Amygdala (tissue), 56 donors: ENCODE data around the gene KCNV2.
"Not testable (repeated sequence)": the region's sequence is repeated elsewhere in the genome, so short reads cannot be mapped to it uniquely, and the experiment has no call there.

Experiments used
- DNase-seq, 56 donors: peaks; one replicate each; lab custom pipeline; 2025; lab: John Stamatoyannopoulos, UW

KCNV2 gene

DNA sequence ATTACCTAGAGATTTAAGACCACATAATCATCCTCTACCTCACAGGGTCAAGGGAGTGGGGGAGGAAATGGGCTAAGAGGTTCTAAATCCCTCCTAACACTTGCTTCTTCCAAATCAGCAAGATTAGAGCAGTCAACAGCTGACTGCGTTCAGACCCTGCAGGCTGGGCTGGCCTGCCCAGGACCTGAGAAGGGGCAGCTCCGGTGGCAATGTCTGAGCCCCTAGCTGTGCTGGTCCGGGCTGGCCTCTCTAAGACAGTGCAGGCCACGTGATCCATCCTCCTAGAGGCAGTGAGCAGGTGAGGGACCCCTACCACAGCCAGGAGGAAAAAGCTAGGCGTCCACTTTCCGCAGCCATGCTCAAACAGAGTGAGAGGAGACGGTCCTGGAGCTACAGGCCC is at the start of gene KCNV2:
TSS of gene KCNV2 (plus strand) at position 126 of the 400 bp plus-strand sequence. CDS start at position 356, 230 bp downstream.
- DNase-seq = no peak

DNA sequence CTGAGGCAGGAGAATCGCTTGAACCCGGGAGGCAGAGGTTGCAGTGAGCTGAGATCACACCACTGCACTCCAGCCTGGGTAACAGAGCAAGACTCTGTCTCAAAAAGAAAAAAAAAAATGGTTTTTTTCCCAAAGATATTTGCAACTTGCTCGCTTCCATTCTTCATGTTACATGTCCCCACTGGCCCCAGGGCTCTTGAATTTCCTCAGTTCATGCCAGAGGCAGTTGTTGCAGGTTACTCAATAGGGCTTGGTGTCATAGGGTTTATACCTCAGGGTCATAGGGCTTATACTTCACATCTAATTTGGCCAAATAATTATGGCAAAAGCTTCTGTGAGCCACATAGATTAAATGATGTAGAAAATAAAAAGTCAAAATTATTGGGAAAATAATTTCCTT is 44.1 kb upstream of the KCNV2 start:
- DNase-seq = no peak

DNA sequence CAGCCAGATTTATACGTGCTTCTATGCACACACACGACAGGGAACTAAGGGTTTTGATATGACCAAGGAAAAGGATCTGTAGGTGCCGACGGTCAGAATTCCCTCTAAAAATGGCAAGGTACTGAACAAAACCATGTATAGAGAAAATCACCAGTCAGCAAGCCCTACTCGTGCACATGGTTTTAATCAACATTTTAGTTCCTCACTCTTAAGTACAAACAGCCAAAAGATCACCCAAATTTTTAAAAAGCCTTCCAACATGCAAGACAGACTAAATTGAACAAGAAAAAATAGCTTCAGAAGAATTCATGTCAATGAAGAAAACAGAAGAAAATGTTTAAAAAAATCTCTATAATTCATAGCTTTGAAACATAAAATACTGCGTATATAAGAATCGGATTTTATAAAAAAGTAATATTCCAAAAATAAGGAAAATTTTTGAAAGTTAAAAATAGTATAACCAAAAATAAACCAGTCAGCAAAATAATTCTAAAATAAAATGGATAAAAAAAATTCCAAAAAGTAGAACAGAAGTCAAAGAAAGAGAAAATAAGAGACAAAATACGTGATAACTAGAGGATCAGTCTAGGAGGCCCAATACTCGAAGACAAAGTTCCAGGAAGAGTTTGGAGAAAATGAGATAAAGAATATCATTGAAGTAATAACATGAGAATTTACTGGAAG is 43.0 kb upstream of the KCNV2 start:
- no peak for DNase-seq

DNA sequence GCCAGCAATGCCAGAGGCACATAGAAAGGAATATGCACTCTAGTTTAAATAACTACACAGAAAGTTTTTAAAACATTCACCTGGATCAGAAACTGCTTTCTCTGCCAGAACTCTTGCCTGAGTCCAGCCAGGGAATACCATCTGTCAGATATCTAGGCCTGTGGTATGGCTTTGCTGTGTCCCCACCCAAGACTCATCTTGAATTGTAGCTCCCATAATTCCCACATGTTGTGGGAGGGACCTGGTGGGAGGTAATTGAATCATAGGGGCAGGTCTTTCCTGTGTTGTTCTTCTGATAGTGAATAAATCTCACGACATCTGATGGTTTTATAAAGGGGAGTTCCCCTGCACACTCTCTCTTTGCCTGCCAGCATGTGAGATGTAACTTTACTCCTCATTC is 41.5 kb upstream of the KCNV2 start:
- no peak for DNase-seq

DNA sequence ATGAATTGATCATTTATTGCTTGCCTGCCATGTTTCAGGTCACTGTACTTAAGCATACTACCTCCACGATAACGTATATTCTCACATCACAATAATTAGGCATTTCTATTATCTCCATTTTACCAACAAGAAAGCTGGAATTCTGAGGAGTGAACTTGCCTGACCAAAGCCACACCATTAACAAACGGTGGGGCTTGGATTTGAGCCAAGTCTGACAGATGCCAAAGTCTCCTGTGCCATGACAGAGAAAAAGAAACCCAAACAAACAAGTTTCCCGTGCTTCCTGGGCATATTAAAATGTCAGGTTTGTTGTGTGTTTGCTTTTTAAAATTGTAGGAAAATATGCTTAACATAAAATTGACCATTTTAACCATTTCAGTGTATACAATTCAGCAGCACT is 40.8 kb upstream of the KCNV2 start:
- DNase-seq = no peak

DNA sequence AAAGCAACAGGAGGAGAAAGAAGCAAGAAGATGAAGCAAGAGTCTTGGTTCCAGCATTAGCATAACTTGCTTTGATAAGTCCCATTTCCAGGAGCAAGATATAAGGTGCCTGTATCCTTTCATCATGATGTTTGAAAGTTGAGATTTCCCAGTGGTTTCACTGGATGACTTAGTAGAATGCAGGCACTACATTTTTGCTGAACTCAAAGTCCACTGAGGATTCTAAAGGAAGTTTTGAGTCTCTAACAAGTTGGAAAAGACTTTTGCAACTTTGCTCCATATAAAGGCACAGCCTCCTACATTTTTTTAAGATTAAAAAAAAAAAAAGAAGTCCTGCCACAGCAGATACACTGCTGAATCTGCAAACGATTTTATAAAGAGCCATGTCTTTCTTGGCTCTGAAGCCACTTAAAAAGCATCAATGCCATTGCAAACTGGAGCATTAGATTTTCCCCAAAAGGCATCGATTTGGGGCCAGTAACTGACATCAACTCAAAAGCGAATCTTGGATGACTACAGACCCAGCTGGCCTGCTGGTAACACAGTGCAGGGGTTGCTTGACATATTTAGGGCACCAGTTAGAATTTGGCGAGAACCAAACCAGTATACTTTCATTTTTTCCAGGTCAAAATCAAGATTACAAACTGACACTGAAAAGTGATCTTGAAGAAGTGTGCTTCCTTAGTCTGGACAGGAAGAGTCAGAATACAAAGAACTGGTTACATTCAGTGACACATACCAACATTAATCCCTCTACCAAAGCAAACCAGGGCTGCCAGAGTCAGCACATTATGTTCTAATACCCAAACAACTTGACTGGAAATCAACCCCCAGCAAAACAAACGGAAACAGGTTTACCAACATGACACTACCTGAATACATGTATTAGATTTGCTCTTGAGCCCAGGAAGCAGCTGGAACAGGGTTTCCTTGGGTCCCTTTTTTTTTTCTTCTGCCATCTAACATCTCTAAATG is 39.1 kb upstream of the KCNV2 start:
- no peak for DNase-seq

DNA sequence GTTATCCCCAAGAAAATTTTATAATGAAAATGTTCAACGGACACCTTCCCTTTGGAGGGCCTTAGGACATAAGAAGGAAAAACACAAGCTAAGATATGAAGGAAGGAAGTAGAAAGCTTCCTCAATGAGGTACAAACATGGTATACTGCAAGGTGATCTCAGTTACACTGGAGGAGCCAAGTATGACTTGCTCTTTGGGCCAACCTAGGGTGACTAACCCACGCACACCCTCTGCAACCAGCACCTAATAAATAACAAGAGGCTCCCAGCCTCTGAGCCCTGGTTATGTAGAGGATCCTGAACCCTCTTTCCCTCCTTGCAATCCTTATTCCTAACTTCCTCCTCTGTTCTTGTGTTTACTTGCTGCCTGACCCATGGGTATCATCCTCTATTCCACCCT is 38.3 kb upstream of the KCNV2 start:
- DNase-seq = no peak

DNA sequence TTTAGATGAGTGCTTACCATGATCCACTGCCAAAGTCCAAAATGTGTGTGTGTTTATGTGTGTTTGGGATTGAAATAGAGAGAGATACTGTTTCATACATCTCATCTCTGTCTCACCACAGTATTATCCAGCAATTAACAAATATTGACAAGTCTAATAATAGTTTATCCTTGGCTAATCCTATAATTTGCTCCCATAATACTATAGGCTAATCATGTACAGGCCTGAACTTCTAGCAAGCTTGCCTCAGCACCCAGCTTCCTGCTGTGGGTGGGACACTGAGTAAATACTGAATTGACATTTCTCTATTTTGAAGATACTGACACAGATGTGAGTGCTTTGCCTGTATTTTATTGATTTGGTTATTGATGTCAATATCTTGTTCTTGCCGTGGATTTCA is 35.3 kb upstream of the KCNV2 start:
- no peak for DNase-seq

DNA sequence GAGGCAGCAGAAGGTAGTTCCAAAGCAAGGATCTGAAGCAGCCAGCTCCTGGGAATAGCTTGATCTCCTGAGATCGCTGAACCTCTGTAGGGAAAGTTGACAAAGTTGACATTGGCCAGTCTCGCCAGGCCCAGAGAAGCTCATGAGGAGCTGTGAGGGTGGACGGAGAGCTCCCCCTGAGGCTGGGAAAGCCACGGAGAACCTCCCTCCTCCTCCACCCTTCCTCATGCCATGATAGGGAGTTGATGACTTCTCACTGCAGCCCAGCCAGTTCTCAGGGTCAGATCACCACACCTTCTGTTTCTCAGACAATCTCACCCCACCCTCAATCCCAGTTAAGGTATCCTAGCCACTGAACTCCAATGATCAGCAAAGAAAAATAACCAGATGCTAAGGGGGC is 30.4 kb upstream of the KCNV2 start:
- no peak for DNase-seq

DNA sequence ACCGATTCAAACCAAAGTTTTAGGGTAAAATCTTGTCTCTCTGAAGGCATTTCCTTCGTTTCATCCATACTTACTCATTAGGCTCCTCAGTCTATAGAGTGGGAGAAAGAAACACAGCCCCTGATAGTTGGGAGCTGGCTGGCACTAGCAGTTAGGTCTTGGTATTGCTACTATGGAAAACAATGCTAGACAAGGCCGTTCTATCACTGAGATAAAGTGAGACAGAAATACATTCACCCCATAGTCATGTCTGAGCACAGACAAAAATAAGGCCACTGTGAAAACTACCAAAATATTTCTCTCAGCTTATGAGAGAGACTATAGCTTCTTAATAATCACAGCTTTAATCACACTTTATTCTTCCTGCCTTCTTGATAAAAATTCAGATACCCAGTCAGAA is 28.7 kb upstream of the KCNV2 start:
- DNase-seq = no peak

DNA sequence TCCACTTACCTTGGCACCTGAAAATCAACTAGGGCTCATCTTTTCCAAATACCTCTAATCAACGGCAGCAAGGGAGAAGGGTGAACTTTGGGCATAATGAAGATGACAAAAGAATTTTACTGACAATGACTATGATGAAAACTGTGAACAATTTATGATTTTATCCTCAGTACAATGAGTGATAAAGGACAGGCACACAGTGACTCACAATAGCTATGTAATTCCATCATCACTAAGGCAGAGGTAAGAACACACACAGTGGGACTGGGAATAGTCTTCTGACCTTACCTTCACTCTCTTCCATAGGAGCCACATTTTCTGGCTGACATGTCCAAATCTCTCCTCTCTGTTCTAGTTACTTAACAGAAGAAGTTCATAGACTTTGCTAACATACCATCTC is 26.1 kb upstream of the KCNV2 start:
- no peak for DNase-seq

DNA sequence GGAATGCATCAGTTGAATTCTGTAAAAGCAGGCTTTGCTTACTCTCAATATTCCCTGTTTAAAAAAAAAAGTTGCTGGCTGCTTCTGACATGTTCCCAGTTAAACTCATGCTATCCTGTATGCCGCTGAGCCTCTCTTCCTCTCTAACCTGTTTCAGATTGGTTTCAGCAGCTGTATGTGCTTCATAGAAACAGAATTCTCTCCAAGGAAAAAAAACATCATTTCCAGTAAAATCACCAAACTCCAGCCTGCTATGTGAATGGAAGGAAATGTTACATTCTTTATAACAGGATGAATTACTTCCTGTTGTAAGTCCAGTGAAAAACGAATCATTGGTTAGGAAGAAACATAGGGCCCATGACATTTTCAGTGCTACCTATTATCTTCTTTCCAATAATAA is 25.7 kb upstream of the KCNV2 start:
- DNase-seq = no peak

DNA sequence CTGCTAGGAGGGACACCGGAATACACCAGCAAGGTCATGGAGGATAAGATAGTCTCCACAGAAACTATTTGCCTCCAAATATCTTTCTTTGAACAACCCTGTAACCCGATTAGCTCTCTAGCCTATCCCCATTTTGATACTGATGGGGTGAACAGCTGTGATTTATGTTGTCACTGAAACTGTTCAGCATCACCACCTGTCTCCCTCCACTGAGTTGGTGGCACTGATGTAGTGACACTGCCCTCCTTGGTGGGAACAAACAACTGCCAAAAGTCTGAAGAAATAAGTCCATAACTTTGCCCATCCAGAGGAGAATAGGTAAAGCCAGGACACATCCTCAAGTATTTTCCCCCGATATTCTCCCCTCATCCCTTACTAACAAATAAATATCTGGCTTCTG is 24.3 kb upstream of the KCNV2 start:
- no peak for DNase-seq

DNA sequence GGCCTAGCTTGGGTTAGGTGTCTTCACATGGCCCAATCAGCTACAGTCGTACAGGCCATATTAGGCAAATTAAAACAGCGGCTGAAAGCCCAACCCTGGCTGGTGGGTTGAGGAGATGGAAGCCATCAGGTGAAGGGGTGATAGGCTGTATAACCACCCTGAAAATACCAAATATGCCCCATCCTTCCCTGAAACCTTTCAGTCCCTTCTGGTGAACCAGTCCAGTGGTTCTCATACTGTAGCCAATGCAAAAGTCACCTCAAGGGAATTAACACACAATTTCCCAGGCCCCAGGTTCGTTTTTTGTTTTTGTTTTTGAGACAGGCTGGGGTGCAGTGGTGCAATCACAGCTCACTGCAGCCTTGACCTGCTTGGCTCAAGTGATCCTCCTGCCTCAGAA is 19.8 kb upstream of the KCNV2 start:
- DNase-seq = no peak

DNA sequence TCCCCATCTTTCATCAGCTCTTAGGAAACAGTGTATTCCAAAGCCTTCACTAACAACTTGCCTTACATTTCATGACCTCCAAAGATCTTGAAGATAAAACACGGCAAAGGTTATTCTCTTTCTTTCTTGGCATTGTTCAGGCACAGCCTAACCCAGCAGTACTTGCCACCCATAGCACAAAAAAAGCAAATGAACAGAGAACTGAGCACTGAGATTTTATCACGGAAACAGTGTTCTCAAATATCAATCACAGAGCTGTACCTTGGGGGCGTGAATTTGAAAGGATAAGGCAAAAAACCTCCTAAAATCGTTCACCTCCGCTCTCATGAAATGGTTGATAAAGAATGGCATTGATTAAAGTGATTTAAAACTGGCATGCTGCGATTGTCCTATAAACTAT is 16.9 kb upstream of the KCNV2 start:
- DNase-seq = no peak

DNA sequence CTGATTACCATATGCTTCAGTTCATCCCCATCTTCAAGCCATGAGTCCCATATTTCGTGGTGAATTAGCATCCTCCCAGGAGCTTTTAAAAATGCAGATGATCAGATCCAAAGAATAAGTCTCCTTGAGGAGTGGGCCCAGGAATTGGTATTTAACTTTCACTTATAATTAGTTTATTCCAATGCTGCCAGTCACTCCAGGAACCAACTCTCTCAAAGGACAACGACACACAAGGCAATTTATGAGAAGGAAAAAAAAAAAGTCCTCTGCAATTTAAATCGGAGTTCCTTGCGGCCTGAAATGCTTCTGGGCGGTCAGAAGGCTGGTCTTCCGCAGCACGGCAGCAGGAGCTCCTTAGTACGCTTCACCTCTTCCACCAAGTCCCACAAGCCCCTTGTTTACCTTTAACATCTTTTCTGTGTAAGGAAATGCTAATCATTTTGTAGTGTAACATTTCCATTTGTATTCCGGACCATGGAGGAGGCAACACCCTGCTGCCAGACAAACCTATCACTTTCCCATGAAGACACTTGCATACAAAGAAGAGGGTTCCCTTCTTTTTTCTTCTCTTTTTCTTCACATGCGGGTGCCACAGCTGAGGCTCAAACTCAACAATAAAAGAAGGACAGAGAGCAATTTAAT is 16.3 kb upstream of the KCNV2 start:
- DNase-seq = no peak

DNA sequence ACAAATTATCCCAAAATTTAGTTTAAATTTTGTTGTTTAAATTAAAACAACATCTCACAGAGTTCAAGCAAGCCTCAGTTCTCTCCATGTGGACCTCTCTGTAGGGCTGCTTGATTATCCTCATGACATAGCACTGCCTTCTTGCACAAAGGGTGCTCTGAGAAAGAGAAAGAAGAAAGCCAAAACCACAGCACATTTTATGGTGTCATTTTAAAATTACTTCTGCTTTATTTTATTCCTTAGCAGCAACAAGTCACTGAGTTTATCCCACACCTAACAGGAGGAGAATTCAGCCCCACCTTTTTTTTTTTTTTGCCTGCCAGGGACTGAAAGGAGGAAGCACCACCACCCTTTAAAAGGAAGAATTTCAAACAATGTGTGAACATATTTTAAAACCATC is 12.8 kb upstream of the KCNV2 start:
- DNase-seq = no peak

DNA sequence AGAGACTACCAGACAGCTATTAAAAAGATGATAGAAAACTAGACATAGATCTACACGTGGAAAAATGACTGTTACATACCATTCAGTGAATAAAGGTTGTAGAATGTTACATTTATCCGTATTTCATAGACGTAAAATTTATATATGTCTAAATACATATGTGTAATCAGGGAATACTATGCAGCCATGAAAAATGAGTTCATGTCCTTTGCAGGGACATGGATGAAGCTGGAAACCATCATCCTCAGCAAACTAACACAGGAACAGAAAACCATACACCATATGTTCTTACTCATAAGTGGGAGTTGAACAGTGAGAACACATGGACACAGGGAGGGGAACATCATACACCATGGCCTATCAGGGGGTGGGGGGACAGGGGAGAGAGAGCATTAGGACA is 10.1 kb upstream of the KCNV2 start:
- not testable (repeated sequence) for DNase-seq

DNA sequence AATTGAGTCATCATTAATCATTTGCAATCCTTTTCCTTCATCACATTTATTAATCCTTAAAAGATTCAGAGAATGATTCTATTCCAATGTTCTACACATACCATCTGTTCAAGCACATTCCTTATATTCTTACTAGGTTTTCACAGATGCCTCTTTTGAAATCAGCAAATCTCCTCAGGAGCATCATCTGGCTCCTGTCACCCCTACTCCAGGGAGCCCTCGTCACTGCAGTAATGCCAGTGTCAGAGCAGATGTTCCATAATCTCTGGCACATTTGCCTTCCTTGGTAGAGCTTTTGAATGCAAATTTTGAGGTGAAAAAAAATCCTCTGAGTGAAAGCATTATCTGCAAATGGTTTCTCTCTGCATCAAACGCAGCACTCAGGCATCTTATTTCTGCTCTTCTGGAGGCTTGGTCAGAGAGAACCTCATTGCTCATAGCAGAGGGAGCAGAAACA is 7.6 kb upstream of the KCNV2 start:
- no peak for DNase-seq

DNA sequence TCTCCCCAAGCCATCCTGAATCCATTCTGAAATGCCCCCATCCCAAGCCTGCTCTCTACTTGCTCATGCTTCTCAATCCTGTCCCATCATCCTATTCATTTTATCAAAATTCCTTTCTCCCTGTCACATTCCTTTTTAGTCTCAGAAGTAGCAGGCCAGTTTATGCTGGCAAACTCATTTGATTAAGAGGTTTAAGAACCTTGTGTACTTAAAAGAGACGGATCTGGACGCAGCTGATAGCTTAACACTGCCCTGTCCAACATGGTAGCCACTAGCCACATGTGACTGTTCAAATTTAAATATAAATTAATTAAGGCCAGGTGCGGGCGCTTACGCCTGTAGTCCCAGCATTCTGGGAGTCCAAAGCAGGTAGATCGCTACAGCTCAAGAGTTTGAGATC is 5.6 kb upstream of the KCNV2 start:
- no peak for DNase-seq

DNA sequence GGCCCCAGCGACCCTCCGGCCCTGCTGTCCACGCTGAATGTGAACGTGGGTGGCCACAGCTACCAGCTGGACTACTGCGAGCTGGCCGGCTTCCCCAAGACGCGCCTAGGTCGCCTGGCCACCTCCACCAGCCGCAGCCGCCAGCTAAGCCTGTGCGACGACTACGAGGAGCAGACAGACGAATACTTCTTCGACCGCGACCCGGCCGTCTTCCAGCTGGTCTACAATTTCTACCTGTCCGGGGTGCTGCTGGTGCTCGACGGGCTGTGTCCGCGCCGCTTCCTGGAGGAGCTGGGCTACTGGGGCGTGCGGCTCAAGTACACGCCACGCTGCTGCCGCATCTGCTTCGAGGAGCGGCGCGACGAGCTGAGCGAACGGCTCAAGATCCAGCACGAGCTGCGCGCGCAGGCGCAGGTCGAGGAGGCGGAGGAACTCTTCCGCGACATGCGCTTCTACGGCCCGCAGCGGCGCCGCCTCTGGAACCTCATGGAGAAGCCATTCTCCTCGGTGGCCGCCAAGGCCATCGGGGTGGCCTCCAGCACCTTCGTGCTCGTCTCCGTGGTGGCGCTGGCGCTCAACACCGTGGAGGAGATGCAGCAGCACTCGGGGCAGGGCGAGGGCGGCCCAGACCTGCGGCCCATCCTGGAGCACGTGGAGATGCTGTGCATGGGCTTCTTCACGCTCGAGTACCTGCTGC is 839 bp downstream of the KCNV2 start:
- DNase-seq = no peak
